Tibial nerve (tissue), 4 donors: ENCODE results near the gene DRP2.

Experiments used
- CTCF ChIP-seq, 5 experiments: fragments of 200-600 bp in 3 of 5; fragments of 450-650 bp in 2 of 5; sonication (generic) in 3 of 5; IDR thresholded peaks; one replicate each; pipeline ENCODE4 v1.5.1; 2016 to 2019; ENCODE audit warnings: antibody characterized with exemption in 5 of 5, mild to moderate bottlenecking in 3 of 5, moderate library complexity in 2 of 5
- EP300 ChIP-seq, 2 donors: sonication (generic); formaldehyde crosslinking; IDR thresholded peaks; one replicate each; pipeline ENCODE4 v1.6.1; 2017; ENCODE audit warnings: antibody characterized with exemption in 2 of 2, mild to moderate bottlenecking in 1 of 2
- POLR2A ChIP-seq, 2 donors: fragments of 450-650 bp; IDR thresholded peaks; one replicate each; pipeline ENCODE4 v1.6.1; 2017; ENCODE audit warnings: antibody characterized with exemption in 2 of 2, mild to moderate bottlenecking in 2 of 2, moderate library complexity in 2 of 2

- TF ChIP-seq CTCF (IDR thresholded peaks at IDR 0.05) (no peak), POLR2A (IDR thresholded peaks at IDR 0.05) (no peak), EP300 (IDR thresholded peaks at IDR 0.05) (no peak)
These were observed 9.0 kb upstream of the DRP2 start for GRCh38 chrX:101210630-101211029.
